Activated CD4-positive, alpha-beta T cell treated with anti-CD3 and anti-CD28 coated beads, Interleukin-2, amount 50 U/mL, for 48 hours (primary cell): ENCODE results near the gene CSTB.

ENCODE experiments used
- DNase-seq, 2 experiments: peaks; one replicate each; pipeline ENCODE4 v3.0.0-alpha.2; 2020

Gene CSTB

DNA sequence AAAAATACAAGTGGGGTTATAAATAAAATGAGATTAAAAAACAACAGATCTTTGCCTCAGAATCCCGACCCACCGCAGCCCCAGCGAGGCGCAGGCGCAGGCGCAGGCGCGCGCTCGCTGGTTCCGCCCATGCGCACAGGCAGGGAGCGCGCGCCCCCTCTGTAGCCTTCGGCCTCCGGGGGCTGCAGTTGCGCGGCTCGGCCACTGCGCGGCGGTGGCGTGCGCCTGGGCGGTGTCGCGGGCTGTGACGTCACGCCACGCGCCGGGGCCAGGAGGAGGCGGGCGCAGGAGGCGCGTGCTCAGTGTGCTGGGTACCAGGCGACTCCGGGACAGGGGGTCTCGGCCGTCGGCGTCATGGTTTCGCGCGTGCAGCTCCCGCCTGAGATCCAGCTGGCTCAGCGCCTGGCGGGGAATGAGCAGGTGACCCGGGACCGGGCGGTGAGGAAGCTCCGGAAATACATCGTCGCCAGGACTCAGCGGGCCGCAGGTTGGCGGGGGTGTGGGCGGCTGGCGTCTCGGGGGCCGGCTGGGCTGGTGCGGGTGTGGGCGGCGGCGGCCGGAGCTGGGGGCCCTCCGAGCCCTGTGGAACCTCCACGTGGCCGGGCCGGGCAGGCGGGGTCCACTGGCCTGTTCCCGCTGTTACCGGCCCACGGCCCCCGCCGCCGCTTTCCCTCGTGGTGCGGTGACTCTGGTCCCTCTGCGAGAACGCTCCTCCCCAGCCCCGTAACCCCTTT, 13.3 kb upstream of the CSTB start, which contains the start of gene RRP1:
TSS of gene RRP1 (plus strand) at position 302 of the 734 bp plus-strand sequence. CDS start at position 355, 53 bp downstream.
- DNase-seq = peak; percentile 92 to 93

DNA sequence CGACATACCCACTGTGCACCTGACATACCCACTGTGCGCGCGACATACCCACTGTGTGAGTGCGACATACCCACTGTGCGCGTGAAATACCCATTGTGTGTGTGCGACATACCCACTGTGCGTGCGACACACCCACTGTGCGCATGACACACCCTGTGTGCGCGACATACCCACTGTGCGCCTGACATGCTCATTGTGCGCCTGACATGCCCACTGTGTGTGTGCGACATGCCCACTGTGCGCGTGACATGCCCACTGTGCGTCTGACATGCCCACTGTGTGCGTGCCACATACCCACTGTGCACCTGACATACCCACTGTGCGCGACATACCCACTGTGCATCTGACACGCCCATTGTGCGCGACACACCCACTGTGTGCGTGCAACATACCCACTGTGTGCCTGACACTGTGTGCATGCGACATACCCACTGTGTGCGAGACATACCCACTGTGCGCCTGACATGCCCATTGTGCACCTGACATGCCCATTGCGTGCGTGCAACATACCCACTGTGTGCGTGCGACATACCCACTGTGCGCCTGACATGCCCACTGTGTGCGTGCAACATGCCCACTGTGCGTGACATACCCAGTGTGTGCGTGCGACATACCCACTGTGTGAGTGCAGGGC, 10.8 kb upstream of the CSTB start:
- DNase-seq = no peak

DNA sequence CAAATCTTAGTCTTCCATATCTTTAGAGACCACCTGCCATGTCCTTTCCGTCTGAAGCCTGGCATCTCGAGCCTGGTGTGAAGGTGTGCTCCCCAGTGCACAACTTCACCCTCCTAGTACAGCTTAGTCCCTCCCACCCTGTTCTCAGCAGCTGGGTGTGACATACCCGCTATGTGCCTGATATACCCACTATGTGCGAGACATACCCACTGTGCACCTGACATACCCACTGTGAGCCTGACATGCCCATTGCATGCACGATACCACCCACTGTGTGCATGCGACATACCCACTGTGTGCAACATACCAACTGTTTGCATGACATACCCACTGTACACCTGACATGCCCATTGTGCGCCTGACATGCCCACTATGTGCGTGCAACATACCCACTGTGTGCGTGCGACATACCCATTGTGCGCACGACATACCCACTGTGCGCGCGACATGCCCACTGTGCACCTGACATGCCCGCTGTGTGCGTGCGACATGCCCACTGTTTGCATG, 10.2 kb upstream of the CSTB start:
- DNase-seq = no peak

DNA sequence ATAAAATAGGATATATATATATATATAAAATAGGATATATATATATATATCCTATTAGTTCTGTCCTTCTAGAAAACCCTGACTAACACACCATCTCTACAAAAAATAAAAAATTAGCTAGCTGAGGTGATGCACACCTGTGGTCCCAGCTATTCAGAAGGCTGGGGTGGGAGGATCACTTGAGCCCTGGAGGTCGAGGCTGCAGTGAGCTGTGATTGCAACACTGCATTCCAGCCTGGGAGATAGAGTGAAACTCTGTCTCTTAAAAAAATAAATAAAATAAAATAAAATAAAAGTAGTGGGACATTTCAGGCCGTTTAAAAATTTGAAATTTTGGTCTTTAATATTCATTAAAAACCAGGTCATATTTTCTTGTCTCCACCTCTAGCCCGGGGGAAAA, 9.0 kb upstream of the CSTB start:
- DNase-seq = no peak

DNA sequence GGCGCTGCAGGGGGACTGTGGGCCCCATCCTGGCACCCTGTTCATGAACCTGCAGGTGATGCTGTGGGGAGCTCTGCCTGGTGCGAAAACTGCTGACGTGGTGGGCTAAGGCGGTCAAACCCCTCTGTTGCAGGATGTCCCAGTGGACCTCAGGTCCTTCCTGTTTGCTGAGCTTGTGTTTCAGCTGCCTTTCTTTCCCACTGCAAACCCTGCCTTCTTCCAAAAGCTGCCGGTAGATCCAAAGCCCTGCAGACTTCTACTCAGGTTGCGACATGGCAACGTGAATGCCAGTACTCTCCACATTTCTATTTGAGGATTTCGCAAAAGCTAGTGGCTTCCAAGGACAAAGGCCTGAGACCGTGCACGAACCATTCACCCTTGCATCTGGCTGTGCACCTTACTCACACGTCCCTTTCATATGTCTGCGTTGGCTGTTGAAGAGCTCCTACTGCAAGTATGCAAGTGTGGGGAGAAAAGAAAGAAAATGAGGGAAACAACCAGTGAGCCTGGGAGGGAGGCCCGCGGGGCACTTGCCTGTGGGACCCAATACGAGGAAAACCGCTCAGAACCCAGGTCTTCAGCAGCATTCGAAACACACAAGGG, 7.1 kb upstream of the CSTB start:
- DNase-seq = no peak

DNA sequence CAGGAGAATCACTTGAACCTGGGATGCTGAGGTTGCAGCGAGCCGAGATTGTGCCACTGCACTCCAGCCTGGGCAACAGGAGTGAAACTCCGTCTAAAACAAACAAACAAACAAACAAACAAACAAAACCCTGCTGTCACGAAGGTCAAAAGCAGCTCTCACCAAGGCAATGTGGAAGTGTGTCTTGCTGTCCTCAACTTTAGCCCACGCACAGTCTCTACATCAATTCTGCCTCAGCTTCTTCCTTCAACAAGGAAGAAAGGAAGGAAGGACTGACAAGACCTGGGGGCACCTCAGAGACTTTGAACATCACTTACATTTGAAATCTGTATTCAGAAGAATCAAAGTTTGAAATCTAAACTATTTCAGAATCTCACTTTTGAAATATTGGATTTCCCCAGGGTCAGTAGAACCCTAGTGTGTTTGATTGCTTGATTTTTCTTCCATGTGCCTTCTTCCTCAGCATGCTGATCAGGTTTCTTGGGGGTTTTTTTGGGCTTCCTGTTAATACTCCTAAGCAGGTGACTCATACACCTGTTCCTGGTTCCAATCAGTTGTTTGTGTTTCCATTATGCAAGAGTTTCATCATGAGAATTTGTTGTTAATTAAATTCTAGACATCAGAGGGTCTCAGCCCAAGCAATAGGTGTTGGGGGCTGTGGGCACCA, 6.5 kb upstream of the CSTB start:
- DNase-seq = no peak

DNA sequence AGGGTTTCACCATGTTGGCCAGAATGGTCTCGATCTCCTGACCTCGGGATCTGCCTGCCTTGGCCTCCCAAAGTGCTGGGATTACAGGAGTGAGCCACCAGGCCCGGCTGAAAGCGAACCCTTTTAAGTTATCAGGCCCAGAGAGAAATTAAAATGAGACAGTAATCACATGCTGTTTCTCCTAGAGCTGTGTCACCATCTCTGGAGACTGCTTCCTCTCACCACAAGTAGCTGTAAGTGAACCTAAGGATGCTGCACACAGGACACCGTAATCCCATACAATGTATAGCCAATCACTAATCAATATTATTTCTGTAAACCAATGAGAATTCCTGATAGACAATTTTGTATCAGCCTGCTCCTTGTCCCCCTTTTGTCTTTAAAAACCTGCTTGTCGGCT, 5.7 kb upstream of the CSTB start:
- DNase-seq = no peak

DNA sequence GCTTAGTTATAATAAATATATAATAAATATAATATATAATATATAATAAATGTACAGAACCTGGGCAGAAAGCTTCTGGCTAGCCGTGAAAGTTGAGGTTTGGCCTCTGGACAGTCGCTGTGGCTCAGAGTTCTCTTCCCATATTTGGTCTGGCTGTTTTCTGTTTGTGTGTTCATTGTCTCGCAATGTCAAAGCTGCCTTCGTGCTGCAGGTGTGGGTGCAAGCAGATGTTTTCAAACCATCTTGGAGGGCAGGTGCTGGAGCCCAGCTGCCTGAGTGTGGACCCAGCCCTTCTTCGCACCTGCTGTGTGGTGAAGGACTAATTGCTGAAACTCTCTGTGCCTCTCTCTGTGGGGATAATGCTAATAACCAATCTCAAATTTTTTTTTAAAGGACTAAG, 3.6 kb upstream of the CSTB start:
- no peak for DNase-seq

DNA sequence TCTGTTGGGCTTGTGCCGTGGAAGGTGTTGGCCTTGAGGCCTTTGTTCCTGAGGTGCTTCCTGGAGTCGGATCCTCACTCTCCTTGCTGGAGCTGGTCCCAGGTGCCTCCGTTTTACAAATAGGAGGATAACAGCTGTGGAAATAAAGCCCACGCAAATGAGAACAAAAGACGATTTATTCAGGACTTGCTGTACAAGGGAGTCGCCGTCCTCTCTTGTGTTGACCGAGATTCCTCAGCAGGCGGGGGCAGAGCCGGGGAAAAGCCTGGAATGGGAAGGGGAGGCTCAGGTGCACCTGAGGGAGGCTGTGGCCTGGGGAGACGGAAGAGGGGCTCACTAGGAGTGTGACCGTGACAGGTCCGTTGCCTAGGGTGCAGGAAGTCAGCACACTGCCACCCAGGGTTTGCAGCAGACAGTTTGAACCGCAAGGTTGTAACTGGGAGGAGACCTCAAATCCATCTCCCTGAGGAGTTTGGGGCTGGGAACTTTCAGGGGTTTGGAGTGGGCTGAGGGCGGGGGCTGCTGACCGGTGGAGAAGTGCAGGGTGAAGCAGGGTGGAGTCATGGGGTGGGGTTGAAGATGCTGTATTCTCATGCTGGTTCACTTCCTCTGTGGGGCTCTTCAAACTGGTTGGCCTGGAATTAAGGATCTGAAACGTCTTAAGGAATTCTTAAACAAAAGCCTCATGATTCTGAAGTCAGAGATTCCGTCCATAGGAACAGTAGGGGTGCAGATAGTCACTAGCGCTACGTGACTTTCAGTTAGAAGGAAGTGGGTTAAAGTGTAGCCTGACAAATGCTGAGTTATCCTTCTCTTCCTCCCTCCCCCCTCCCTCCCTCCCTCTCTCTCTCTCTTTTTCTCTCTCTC, 2.6 kb upstream of the CSTB start:
- DNase-seq = peak in 1 of 2 experiments; percentile 19

DNA sequence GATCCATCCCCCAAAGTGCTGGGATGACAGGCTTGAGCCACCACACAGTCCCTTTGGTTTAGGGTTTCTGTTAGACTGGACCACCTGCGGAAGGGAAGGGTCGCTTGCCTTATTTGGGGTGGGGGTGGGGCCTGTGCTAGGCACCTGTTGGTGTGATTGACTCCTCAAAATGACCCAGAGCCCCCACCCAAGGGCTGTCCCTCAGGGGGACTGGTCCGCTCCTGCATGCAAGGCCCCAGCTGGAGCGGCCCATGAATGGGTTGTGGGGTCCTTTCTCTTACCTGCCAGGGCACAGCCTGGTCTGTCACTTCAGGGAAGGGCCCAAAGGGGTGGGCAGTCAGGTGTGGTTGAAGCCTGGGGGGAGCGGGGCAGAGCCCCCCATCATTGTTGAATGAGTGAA, 1.8 kb upstream of the CSTB start:
- DNase-seq = no peak

DNA sequence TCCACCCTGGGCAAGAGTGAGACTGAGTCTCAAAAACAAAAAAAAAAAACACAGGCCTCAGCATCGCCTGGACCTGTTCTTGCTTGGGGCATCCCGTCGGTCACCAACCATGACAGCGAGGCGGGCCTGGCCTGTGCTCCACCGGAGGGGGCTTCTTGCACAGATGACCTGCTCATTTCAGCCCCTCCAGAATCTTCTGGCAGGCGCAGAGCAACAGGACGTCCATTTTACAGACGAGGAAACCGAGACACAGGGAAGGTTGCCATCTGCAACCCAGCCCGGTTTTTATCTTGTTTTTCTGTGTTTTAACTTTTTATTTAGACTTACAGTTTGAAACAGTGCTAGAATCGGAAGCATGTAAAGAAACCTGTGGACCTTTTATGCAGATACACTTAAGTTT, 918 bp downstream of the CSTB start:
- no peak for DNase-seq

DNA sequence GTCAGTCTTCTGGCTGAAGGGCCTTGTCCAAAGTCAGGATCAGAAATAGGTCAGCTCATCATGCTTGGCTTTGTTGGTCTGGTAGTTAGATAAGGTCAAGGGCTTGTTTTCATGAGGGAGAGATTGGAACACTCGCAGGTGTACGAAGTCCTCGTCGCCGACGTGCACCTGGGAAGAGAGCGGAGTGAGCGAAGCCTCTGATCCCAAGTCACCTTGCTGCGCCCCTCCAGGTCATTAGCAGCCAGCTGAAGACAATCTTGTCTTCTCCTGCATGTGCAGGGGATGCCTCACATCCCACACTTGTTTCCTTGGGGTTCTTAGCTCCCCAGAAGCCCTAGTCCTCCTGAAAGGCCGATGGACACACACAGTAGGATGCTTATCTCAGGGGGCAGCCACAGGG, 1.9 kb downstream of the CSTB start:
- DNase-seq = no peak

DNA sequence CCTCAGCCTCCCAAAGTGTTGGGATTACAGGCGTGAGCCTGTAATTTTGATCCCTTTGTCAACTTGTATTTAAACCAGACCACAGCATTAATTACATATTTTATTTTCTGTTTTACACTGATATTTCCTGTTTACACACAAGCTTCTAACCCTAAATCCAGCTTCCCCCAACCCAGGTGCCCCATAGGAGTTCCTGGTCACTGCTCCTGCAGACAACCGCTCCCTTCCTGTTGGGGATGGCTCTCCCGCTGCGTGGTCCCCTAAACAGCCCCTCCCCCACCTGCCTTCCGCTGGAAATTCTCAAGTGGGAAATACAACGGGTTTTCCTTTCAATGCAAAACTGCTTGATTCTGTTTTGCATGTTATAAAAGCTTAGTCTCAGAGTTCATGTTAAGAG, 3.7 kb downstream of the CSTB start:
- DNase-seq = no peak

DNA sequence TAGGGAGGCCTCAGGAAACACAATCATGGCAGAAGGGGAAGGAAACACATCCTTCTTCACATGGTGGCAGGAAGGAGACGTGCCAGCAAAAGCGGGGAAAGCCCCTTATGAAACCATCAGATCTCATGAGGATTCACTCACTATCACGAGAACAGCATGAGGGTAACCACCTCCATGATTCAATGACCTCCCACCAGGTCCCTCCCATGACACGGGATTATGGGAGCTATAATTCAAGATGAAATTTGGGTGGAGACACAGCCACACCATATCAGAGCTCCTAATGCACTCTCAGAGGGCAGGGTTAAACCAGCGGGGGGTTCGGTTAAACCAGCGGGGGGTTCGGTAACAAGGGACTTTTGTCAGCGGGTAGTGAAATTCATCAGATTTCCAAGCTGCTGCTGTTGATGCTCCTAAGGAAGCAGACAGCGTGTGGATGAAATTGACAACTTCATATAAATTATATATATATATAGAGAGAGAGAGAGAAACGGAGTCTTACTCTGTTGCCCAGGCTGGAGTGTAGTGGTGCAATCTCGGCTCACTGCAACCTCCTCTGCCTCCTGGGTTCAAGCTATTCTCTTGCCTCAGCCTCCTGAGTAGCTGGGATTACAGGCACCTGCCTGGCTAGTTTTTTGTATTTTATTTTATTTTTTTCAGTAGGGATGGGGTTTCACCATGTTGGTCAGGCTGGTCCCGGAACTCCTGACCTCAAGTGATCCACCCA, 4.2 kb downstream of the CSTB start:
- no peak for DNase-seq

DNA sequence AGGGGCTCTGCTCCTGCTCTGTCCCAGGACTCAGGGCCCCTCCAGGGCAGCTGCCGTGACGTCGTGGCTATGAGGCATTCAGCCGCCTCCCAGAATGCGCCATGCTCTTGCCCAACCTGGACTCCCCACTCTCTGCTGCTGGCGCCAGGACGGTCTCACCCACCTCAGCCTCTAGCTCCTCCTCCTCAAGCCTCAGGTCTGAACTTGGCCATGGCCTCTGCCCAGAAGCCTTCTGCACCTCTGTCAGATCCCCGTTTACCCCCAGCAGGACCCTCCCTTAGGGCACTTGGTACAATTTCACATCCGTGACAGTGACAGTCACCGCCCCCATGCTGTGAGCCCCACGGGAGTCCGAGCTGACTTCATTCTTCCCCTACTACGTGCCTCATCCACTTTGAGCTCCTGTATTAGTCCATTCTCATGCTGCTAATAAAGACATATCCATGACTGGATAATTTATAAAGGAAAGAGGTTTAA, 4.9 kb downstream of the CSTB start:
- no peak for DNase-seq

DNA sequence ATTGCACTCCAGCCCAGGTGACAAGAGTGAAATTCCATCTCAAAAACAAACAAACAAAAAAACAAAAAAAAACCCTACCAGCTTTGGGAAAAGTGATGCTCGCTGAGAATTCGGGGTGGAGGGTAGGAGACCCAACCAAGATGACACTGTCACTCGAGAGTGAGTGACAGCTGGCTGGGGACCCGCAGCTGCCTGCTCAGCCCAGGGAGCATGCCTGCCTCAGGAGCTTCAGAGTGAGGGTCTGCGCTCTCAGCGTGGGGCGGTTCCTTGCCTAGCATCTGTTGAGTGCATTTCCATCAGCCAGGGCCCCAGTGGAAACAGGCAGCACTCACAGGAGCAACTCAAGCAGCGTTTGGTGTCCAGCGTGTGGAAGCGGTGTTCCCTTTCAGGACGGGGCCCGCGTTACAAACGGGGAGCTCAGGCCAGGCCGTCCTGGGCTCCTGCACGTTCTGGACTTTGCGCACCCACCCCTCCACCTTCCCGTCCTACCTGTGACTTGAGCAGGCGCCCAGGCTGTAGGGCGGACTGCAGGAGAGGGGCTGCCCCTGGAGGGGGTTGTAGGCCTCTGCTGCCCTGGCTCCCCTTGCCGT, 5.9 kb downstream of the CSTB start:
- no peak for DNase-seq

DNA sequence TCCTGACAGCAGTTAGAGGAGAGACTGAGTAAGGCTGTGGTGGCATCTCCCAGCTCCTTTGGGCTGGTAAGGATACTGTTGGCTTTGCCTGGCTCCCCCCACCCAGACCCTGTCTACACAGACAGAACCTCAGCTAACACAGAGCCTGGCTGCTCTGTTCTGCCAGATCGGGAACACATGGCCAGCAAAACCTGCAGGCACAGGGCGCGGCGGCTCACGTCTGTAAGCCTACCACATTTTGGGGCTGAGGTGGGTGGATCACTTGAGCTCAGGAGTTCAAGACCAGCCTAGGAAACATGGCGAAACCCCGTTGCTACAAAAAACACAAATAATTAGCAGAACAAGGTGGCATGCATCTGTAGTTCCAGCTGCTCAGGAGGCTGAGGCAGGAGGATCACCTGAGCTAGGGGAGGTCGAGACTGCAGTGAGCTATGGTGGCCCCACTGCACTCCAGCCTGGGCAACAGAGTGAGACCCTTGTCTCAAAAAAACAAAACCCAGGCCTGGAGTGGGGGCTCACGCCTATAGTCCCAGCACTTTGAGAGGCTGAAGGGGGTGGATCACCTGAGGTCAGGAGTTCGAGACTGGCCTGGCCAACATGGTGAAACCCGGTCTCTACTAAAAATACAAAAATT, 6.7 kb downstream of the CSTB start:
- DNase-seq = no peak

DNA sequence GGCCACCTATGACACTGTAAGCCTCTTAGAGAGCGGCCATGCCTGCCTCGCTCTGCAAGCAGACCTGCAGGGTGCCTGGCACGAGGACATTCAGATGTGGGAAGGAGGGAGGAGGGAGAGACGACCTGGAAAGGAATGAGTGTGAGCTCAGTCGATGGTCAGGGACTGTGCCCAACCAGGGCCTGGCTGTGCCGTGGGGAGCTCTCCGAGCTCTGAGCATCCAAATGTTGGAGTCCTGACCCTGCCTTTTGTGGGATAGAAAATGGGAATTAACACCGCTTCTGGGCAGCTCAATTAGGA, 7.3 kb downstream of the CSTB start:
- no peak for DNase-seq

DNA sequence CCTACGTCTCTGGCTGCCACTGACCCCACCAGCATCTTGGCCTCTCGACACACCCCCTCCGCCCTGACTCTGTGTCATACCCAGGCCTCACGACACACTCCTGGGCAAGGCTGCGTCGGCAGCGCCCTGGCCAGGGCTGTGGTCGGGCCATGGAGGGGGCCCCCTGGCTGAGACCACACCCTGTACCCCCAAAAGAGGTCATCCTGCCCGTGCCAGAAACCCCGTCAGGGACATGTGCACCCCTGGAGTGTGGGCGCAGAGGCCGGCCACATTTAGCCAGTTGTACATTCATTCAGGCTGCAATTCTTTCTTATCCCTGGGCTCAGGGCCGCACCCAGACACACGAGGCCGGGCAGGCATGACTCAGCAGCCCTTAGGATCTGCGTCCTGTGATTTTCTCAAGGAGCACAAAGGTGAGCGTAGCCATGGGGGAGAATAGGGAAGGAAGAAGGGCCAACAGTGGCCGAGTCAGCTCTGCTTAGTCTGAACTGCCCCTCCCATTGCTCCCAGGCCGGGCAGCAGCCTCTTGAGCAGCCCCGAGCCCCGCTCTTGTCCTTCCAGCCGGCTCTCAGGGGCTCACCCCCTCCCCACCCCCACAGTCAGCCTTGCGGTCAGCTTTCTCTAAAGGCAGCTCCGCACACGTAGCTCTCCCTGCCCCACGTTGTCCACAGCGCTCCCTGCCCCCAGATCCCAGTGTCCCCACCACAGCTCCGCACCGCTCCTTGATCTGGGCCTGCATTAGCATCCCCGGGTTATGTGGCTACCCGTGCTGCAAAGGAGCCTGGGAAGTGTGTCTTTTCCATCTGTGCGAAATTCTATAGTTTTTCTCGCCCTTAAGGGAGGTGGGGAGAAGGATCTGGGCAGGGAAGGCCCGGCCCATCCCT, 7.9 kb downstream of the CSTB start:
- no peak for DNase-seq

DNA sequence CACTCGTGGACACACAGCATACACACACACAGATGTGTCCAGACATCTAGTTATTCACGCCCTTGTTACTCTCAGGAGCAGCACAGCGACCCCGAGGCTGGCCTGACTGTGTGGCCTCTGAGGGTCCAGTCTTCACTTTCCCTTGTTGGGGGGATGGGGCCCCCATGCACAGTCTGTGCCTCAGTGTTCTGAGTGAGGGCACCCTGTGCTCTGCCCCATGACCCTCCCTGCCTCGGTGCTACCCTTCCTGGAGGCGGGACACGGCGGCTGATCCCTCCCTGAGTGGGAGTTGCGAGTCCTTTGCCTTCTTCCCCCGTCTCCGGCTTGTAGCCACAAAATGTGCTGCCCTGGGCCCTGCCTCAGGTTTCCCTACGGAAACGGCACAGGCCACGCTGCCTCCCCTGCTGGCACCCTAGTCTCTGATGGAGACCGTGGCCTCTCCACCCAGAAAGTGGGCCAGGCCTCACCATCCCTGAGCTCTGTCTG, 8.6 kb downstream of the CSTB start:
- no peak for DNase-seq
